Activated CD8-positive, alpha-beta memory T cell treated with anti-CD3 and anti-CD28 coated beads for 48 hours (primary cell): ENCODE data around the gene SELENOW.

Experiments
- DNase-seq, 3 experiments: peaks; one replicate each; pipeline ENCODE4 v3.0.0-alpha.2; 2020; ENCODE audit warnings: low read depth in 2 of 3, low spot score in 2 of 3

SELENOW gene

GRCh38 chr19:47819858-47820257 is 41.4 kb downstream of the SELENOW start:
- DNase-seq, result no peak

GRCh38 chr19:47820410-47820809 is 41.9 kb downstream of the SELENOW start:
- no peak for DNase-seq

- DNase-seq, result no peak
These were observed 43.0 kb downstream of the SELENOW start, which contains the start of gene CRX for GRCh38 chr19:47821460-47822020. Gene CRX (plus strand): TSS chr19:47821937. CDS start chr19:47834444, 12,507 bp downstream.

- DNase-seq, result no peak
These were observed 45.9 kb downstream of the SELENOW start for GRCh38 chr19:47824396-47824795.

DNA sequence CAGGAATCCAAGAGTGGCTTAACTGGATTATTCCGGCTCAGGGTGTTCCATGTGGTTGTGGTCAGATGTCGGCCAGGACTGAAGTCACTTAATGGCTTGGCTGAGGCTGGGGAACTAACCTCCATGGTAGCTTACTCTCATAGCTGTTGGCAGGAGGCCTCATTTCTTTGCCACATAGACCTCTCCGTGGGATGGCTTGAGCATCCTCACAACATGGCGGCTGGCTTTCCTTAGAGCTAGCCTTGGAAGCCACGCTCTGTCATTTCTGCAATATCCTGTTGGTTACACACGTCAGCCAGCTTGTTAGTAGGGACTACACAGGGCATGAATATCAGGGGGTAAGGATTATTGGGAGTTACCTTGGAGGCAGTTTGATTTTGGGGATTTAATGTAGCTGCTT is 48.3 kb downstream of the SELENOW start:
- no peak for DNase-seq

GRCh38 chr19:47832723-47833122 is 54.2 kb downstream of the SELENOW start:
- DNase-seq, result no peak
